OCI-LY3 (cell line): ENCODE data around the gene IDS.
A peak's percentile ranks its signal among the peaks of the same experiment; 100 is the strongest.
"Not testable (repeated sequence)": the region's sequence is repeated elsewhere in the genome, so short reads cannot be mapped to it uniquely, and the experiment has no call there.

Experiments used
- H2AFZ ChIP-seq: fragments of 200-600, 300-600 bp; shearing (Covaris generic); 2 replicates; pipeline ENCODE4 v1.6.0; 2014; ENCODE audit warnings: antibody characterized with exemption, low read depth, low read length
- H3K27ac ChIP-seq: fragments of 200-600, 300-600 bp; sonication (generic); 2 replicates; pipeline ENCODE4 v1.5.1; 2014; ENCODE audit warnings: mild to moderate bottlenecking, low read length, moderate library complexity, mixed read lengths
- H3K27me3 ChIP-seq: fragments of 200-600, 300-600 bp; sonication (generic); 2 replicates; pipeline ENCODE4 v1.6.1; 2014; ENCODE audit warnings: low read depth, low read length, mixed read lengths
- H3K36me3 ChIP-seq: fragments of 200-600, 300-600 bp; sonication (generic); replicated peaks from 2 replicates; pipeline ENCODE3; 2014; ENCODE audit warnings: low read depth, low read length, mixed read lengths
- H3K4me1 ChIP-seq: fragments of 300-600, 200-600 bp; sonication (generic); 2 replicates; pipeline ENCODE4 v1.6.1; 2014; ENCODE audit warnings: low read length, mixed read lengths
- H3K4me2 ChIP-seq: fragments of 200-600, 300-600 bp; sonication (generic); 2 replicates; pipeline ENCODE4 v1.6.1; 2014; ENCODE audit warnings: low read length, mixed read lengths
- H3K4me3 ChIP-seq: fragments of 300-600, 200-600 bp; sonication (generic); 2 replicates; pipeline ENCODE4 v1.5.1; 2014; ENCODE audit warnings: antibody characterized with exemption, mild to moderate bottlenecking, low read length, moderate library complexity
- H3K79me2 ChIP-seq: fragments of 300-600, 200-600 bp; shearing (Covaris generic); 2 replicates; pipeline ENCODE4 v1.6.1; 2014; ENCODE audit warnings: mild to moderate bottlenecking, low read length, mixed read lengths
- H3K9ac ChIP-seq: fragments of 300-600, 200-600 bp; shearing (Covaris generic); 2 replicates; pipeline ENCODE4 v1.6.0; 2014; ENCODE audit warnings: mild to moderate bottlenecking, low read length, moderate library complexity
- H3K9me3 ChIP-seq: fragments of 200-600, 300-600 bp; shearing (Covaris generic); 2 replicates; pipeline ENCODE4 v1.6.1; 2014; ENCODE audit warnings: low read length, mixed read lengths; ENCODE audit not compliant: insufficient read depth
- H4K20me1 ChIP-seq: fragments of 200-600, 300-600 bp; sonication (generic); 2 replicates; pipeline ENCODE4 v1.6.1; 2016; ENCODE audit warnings: low read length, mixed read lengths; ENCODE audit not compliant: insufficient read depth
- EZH2phosphoT487 ChIP-seq: fragments of 200-600 bp; shearing (Covaris generic); IDR thresholded peaks from 2 replicates; pipeline ENCODE4 v1.6.1; 2018; ENCODE audit warnings: antibody characterized with exemption, mixed run types, low read depth
- TF ChIP-seq, protein P1 (sequence below): fragments of 200-600, 300-600 bp; sonication (generic); IDR thresholded peaks from 2 replicates; pipeline ENCODE4 v1.5.1; 2014; ENCODE audit warnings: antibody characterized with exemption, low read length, low read depth

Gene IDS

DNA sequence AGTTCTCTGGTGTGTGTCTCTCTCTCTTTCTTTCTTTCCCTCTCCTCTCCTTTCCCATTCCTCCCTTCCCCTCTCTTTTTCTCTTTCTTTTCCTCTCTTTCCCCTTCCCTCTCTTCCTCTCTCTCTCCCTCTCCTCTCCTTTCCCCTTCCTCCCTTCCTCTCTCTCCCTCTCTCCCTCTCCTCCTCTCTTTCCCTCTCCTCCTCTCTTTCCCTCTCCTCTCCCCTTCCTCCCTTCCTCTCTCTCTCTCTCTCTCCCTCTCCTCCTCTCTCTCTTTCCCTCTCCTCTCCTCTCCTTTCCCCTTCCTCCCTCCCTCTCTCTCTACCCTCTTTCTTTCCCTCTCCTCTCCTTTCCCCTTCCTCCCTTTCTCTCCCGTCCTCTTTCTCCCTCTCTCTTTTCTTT is 23.3 kb upstream of the IDS start:
- Histone ChIP-seq H4K20me1 (no peaks in the 10 kb centered on the region), H3K27ac (no peak overlapping the region), H3K4me3 (no peak overlapping the region), H3K27me3 (no peaks in the 10 kb centered on the region), H3K4me2 (no peak overlapping the region), H2AFZ (no peak overlapping the region), H3K9me3 (no peaks in the 10 kb centered on the region), H3K9ac (no peak overlapping the region), H3K4me1 (peaks cover 50% of the 10 kb centered on the region), H3K36me3 (peaks cover 13% of the 10 kb centered on the region), H3K79me2 (no peaks in the 10 kb centered on the region)
- TF ChIP-seq, protein P1, sequence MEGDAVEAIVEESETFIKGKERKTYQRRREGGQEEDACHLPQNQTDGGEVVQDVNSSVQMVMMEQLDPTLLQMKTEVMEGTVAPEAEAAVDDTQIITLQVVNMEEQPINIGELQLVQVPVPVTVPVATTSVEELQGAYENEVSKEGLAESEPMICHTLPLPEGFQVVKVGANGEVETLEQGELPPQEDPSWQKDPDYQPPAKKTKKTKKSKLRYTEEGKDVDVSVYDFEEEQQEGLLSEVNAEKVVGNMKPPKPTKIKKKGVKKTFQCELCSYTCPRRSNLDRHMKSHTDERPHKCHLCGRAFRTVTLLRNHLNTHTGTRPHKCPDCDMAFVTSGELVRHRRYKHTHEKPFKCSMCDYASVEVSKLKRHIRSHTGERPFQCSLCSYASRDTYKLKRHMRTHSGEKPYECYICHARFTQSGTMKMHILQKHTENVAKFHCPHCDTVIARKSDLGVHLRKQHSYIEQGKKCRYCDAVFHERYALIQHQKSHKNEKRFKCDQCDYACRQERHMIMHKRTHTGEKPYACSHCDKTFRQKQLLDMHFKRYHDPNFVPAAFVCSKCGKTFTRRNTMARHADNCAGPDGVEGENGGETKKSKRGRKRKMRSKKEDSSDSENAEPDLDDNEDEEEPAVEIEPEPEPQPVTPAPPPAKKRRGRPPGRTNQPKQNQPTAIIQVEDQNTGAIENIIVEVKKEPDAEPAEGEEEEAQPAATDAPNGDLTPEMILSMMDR = no peak
- TF ChIP-seq EZH2phosphoT487 = no peak

DNA sequence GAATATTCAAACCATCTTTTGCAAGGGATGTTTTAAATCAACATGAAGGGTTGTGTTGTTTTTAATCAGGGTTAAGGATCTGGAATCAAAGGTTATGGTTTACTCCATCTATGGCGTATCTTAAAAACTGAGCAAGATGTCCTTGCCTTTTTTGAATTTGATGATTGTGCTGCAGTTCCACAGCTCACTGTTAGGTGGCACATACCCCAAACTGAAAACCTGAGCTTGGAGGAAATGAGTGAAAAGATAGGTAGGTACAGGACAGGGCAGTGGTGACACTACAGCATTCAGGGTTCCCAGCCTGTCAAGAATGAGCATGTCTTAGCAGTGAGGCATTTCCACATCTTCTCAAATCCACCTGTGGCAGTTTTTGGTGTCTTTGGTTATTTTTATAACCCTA is 22.6 kb upstream of the IDS start:
- Histone ChIP-seq H3K27ac (no peak overlapping the region), H3K36me3 (peaks cover 13% of the 10 kb centered on the region), H3K27me3 (no peaks in the 10 kb centered on the region), H3K79me2 (no peaks in the 10 kb centered on the region), H3K9me3 (no peaks in the 10 kb centered on the region), H3K4me1 (peaks cover 50% of the 10 kb centered on the region), H3K4me2 (no peak overlapping the region), H4K20me1 (no peaks in the 10 kb centered on the region), H3K9ac (no peak overlapping the region), H2AFZ (no peak overlapping the region), H3K4me3 (no peak overlapping the region)
- no peak for TF ChIP-seq EZH2phosphoT487
- TF ChIP-seq, protein P1 = peak; percentile 52

DNA sequence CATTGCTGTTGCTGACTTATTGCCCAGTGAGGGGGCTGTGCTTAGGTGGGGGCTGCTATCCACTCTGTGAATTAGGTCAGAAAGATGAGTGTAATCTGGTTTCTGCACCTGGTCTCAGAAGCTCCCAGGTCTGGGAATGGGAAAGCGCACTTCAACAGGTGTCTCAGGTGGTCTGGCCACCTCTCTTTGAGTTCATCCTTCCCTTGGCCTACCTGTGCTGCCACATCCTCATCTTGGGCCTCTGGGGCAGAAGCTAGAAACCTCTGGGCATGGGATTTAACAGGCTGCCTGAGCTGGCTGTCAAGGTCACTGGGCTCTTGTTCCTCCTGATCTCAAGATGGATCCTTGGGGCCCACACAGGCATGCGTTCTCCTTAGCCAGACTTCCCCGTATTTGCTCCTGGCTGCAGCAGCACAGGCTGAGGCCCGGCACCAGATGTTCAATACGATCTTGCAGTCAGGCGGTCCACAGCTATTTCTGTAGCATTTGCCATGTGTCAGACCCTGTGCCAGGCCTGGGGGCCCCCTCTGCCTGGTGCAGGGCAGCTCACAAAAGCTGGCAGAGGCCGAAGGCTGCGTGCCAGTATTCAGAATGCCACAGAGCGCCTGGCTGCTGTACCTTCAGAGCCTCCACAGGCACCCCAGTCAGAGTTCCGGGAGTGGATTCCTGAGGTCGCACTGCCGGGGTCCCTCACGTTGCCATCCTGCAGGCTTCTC is 21.4 kb upstream of the IDS start:
- not testable (repeated sequence) for H4K20me1 ChIP-seq, H2AFZ ChIP-seq, H3K36me3 ChIP-seq, H3K4me3 ChIP-seq, H3K79me2 ChIP-seq, H3K9me3 ChIP-seq, H3K27me3 ChIP-seq
- peak overlapping the region; percentile 41; the same call in 1 of the 2 replicates for H3K9ac ChIP-seq
- peaks cover 39% of the 10 kb centered on the region for H3K4me1 ChIP-seq
- H3K4me2 ChIP-seq = peak overlapping the region; percentile 46
- H3K27ac ChIP-seq = peak overlapping the region; percentile 73

DNA sequence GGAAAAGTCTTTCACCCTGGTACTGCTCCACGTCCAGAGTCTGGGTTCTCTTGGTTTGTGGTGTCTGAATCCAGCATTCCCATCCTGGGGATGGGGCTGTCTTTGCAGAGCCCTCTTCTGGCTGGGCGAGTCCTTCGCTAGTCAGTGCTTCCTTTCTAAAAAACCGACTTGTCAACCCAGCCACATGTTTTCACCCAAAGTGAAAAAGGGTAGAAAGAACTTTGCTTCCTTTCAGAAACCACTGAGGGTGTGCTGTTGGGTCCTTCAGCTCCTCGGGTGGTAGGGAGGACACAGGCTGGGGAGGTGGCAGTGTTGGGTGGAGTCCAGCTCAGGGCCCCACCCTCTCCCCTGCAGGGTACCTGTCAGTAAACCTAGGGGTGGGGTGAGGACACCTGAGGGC is 20.8 kb upstream of the IDS start:
- not testable (repeated sequence) for H3K27me3 ChIP-seq, H2AFZ ChIP-seq, H3K36me3 ChIP-seq, H4K20me1 ChIP-seq, H3K4me3 ChIP-seq, H3K79me2 ChIP-seq, H3K9me3 ChIP-seq
- H3K4me1 ChIP-seq = peaks cover 33% of the 10 kb centered on the region
- H3K4me2 ChIP-seq = peak overlapping the region; percentile 46
- peak overlapping the region; percentile 41 for H3K9ac ChIP-seq
- peak overlapping the region; percentile 73 for H3K27ac ChIP-seq

DNA sequence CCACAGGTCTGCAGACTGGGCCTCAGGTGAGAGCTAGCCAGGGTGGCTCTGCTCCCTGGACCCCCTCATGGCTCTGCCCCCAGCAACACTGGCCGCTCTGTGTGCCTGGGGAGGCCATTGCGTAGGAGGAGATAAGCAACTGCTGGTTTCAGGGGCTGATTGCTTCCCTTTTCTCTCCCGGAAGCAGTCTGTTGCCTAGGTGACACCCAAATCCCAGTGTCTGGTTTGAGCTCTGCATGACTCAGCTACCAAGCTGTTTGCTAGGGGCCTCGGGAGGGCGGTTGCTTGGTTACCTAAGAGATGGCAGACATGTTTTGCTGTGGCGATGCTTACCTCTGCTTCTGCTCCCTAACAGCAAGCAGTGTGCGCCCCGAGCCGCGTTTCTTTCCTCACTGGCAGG is 20.3 kb upstream of the IDS start:
- H2AFZ ChIP-seq, H3K27me3 ChIP-seq, H4K20me1 ChIP-seq, H3K36me3 ChIP-seq, H3K79me2 ChIP-seq, H3K9me3 ChIP-seq, H3K4me3 ChIP-seq, H3K9ac ChIP-seq: not testable (repeated sequence)
- peak overlapping the region; percentile 73 for H3K27ac ChIP-seq
- H3K4me1 ChIP-seq = peaks cover 28% of the 10 kb centered on the region
- peak overlapping the region; percentile 46; the same call in 1 of the 2 replicates for H3K4me2 ChIP-seq
